Body of pancreas (tissue), 4 donors: ENCODE measurements around the gene THY1.

Source experiments
- CTCF ChIP-seq, 7 experiments: fragments of 450-650 bp in 4 of 7; fragments of 200-600 bp in 3 of 7; sonication (generic) in 3 of 7; IDR thresholded peaks; one replicate each; pipeline ENCODE4 v1.5.1; 2016 to 2019; ENCODE audit warnings: antibody characterized with exemption in 7 of 7
- POLR2A ChIP-seq, 3 donors: fragments of 450-650 bp; IDR thresholded peaks; one replicate each; pipeline ENCODE4 v1.6.1; 2016; ENCODE audit warnings: antibody characterized with exemption in 3 of 3, mild to moderate bottlenecking in 2 of 3

GRCh38 chr11:119409731-119410130, 13.2 kb downstream of the THY1 start:
- no peak for TF ChIP-seq POLR2A (IDR thresholded peaks at IDR 0.05)
- no peak for TF ChIP-seq CTCF (IDR thresholded peaks at IDR 0.05)
